Mesodermal cell (in vitro differentiated cells): ENCODE measurements around the gene KPNA3.

Experiments
- H3K27ac ChIP-seq: 2 replicates; pipeline ENCODE4 v1.7.0; 2013; ENCODE audit warnings: mild to moderate bottlenecking, low read depth, low read length, moderate library complexity; ENCODE audit not compliant: severe bottlenecking
- H3K36me3 ChIP-seq: 2 replicates; pipeline ENCODE4 v1.7.1; 2013; ENCODE audit warnings: mild to moderate bottlenecking, low read length, moderate library complexity; ENCODE audit not compliant: control insufficient read depth, insufficient read depth
- H3K4me1 ChIP-seq: one replicate; pipeline ENCODE4 v1.7.1; 2013; ENCODE audit warnings: mild to moderate bottlenecking, low read length; ENCODE audit not compliant: insufficient read depth, control insufficient read depth, poor library complexity, severe bottlenecking
- H3K4me3 ChIP-seq: 2 replicates; pipeline ENCODE4 v1.7.0; 2013; ENCODE audit warnings: low read length, control low read depth, mild to moderate bottlenecking; ENCODE audit not compliant: insufficient read depth, poor library complexity, severe bottlenecking; ENCODE audit errors: extremely low read depth
- H3K9me3 ChIP-seq: 2 replicates; pipeline ENCODE4 v1.7.1; 2013; ENCODE audit warnings: mild to moderate bottlenecking, low read length, moderate library complexity; ENCODE audit not compliant: control insufficient read depth
- WGBS, 2 experiments: methylation state at CpG; one replicate each; pipeline ENCODE4 v1.1.5; 2013; ENCODE audit warnings: missing lambda C conversion rate in 2 of 2; ENCODE audit not compliant: insufficient coverage in 2 of 2; 5-methylcytosine and 5-hydroxymethylcytosine counted together

KPNA3 gene

GRCh38 chr13:49697468-49697867, 95.0 kb downstream of the KPNA3 start:
- Histone ChIP-seq H3K27ac (no peak overlapping the region), H3K9me3 (no peaks in the 10 kb centered on the region), H3K4me1 (no peaks in the 10 kb centered on the region), H3K4me3 (no peak overlapping the region), H3K36me3 (peaks cover 36% of the 10 kb centered on the region)
- WGBS, 2 experiments = no CpG with 5 or more reads among the region's 3 CpGs

- Histone ChIP-seq H3K36me3 (peaks cover 20% of the 10 kb centered on the region), H3K9me3 (no peaks in the 10 kb centered on the region), H3K4me3 (no peak overlapping the region), H3K4me1 (no peaks in the 10 kb centered on the region), H3K27ac (no peak overlapping the region)
- WGBS, 2 experiments = 83% methylated on average over 1 of the region's 1 CpG; no CpG with 5 or more reads in 1 of the 2 experiments
Observed at GRCh38 chr13:49694446-49694845, 98.0 kb downstream of the KPNA3 start.

GRCh38 chr13:49693877-49694276, 98.6 kb downstream of the KPNA3 start:
- no peaks in the 10 kb centered on the region for H3K4me1 ChIP-seq
- no peak overlapping the region for H3K4me3 ChIP-seq
- H3K9me3 ChIP-seq = no peaks in the 10 kb centered on the region
- 85 to 97% methylated on average over 3 of the region's 3 CpGs for WGBS, 2 experiments
- H3K27ac ChIP-seq = no peak overlapping the region
- H3K36me3 ChIP-seq = peaks cover 23% of the 10 kb centered on the region

- no peaks in the 10 kb centered on the region for H3K9me3 ChIP-seq
- no peaks in the 10 kb centered on the region for H3K4me1 ChIP-seq
- no peak overlapping the region for H3K4me3 ChIP-seq
- no peak overlapping the region for H3K27ac ChIP-seq
- peaks cover 23% of the 10 kb centered on the region for H3K36me3 ChIP-seq
- WGBS, 2 experiments = 97% methylated on average over 2 to 4 of the region's 4 CpGs
Observed at GRCh38 chr13:49693191-49693733, 99.2 kb downstream of the KPNA3 start.

GRCh38 chr13:49690995-49691784, 101.3 kb downstream of the KPNA3 start, which contains the start of gene EBPL:
Gene EBPL (minus strand): TSS chr13:49691486. CDS start chr13:49691424, 62 bp downstream.
- Histone ChIP-seq H3K36me3 (peaks cover 30% of the 10 kb centered on the region), H3K4me1 (no peaks in the 10 kb centered on the region), H3K9me3 (no peaks in the 10 kb centered on the region), H3K27ac (peak within 1 kb of the TSS; percentile 93), H3K4me3 (peak within 1 kb of the TSS; percentile 69)
- WGBS, 2 experiments = 2 to 3% methylated on average over 50 to 53 of the region's 67 CpGs

- no peaks in the 10 kb centered on the region for H3K9me3 ChIP-seq
- peak overlapping the region; percentile 93 for H3K27ac ChIP-seq
- H3K4me1 ChIP-seq = no peaks in the 10 kb centered on the region
- WGBS, 2 experiments = 0 to 5% methylated on average over 5 to 8 of the region's 17 CpGs
- peak overlapping the region; percentile 69 for H3K4me3 ChIP-seq
- H3K36me3 ChIP-seq = peaks cover 36% of the 10 kb centered on the region
Observed at GRCh38 chr13:49690133-49690994, 102.1 kb downstream of the KPNA3 start.

- no peak overlapping the region for H3K4me3 ChIP-seq
- 90 to 100% methylated on average over 2 to 3 of the region's 6 CpGs for WGBS, 2 experiments
- peaks cover 7% of the 10 kb centered on the region for H3K9me3 ChIP-seq
Observed at GRCh38 chr13:49683489-49683888, 109.0 kb downstream of the KPNA3 start.

GRCh38 chr13:49681842-49682435, 110.5 kb downstream of the KPNA3 start:
- no peak overlapping the region for H3K27ac ChIP-seq
- peaks cover 56% of the 10 kb centered on the region for H3K36me3 ChIP-seq
- no peaks in the 10 kb centered on the region for H3K4me1 ChIP-seq
- 88 to 90% methylated on average over 1 to 4 of the region's 4 CpGs for WGBS, 2 experiments
- peaks cover 7% of the 10 kb centered on the region for H3K9me3 ChIP-seq
- H3K4me3 ChIP-seq = no peak overlapping the region

More at GRCh38 chr13:49683489-49683888, 109.0 kb downstream of the KPNA3 start:
- H3K36me3 ChIP-seq = peaks cover 55% of the 10 kb centered on the region
- H3K4me1 ChIP-seq = no peaks in the 10 kb centered on the region
- no peak overlapping the region for H3K27ac ChIP-seq

- Histone ChIP-seq H3K4me1 (no peaks in the 10 kb centered on the region), H3K36me3 (peaks cover 57% of the 10 kb centered on the region), H3K9me3 (peaks cover 7% of the 10 kb centered on the region), H3K27ac (no peak overlapping the region), H3K4me3 (no peak overlapping the region)
- WGBS, 2 experiments = 97 to 100% methylated on average over 3 of the region's 3 CpGs
Observed at GRCh38 chr13:49679246-49679645, 113.2 kb downstream of the KPNA3 start.

GRCh38 chr13:49678191-49678914, 114.1 kb downstream of the KPNA3 start:
- Histone ChIP-seq H3K36me3 (peaks cover 53% of the 10 kb centered on the region), H3K27ac (no peak overlapping the region), H3K4me3 (no peak overlapping the region), H3K4me1 (no peaks in the 10 kb centered on the region), H3K9me3 (peaks cover 7% of the 10 kb centered on the region)
- 95% methylated on average over 27 to 36 of the region's 48 CpGs for WGBS, 2 experiments
